ENCODE results near the gene RFPL2.
"Not testable (repeated sequence)": the region's sequence is repeated elsewhere in the genome, so short reads cannot be mapped to it uniquely, and the experiment has no call there.

The RFPL2 gene

GRCh38 chr22:32164075-32164860 is 40.6 kb downstream of the RFPL2 start:
- no peak for DNase-seq

- not testable (repeated sequence) for DNase-seq
Observed at GRCh38 chr22:32160411-32160810, 44.5 kb downstream of the RFPL2 start.

DNA sequence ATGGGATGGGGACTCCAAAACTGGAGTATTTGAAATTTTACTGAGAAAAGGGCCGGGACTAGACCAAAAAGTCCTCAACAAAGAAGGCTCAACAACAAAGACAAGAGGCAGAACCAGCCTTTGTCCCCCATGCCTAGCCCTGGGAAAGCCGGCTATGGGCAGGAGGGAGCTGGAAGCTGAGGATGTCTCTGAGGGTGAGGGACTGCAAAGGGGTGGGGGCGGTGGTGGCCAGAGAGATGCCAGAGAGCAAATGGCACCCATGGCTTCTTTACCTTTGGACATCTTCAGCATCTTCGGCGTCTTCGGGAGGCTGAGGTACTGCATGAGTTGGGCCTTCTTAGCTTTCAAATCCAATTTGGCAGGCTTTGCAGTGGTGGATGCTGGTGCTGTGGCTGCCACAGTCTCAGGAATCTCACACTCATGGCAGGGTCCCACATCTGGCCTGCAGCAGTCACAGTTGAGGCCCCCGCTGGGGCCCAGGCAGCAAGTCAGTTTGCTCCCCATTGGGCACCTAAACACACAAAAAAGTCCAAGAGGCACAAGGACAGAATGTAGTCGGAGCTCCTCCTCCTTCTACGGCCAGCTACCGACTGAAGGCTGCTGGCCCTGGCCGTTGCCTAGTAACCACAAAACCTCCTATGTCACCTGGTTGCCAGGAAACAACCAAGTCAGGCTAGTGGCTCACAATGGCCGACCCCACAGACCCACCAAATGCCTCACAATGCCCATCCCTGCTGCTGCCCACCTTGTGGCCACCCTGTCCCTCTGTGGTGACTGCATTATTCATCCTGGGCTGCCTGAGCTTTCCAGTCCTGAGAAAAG is 46.0 kb downstream of the RFPL2 start, which contains the start of gene C22orf42:
TSS of gene C22orf42 (minus strand) at position 592 of the 822 bp plus-strand sequence. CDS start at position 504, 88 bp downstream.
- DNase-seq, result no peak

- not testable (repeated sequence) for DNase-seq
Observed at GRCh38 chr22:32157632-32158031, 47.2 kb downstream of the RFPL2 start.

- not testable (repeated sequence) for DNase-seq
Observed at GRCh38 chr22:32154727-32155126, 50.1 kb downstream of the RFPL2 start.

GRCh38 chr22:32151641-32152040 is 53.2 kb downstream of the RFPL2 start:
- not testable (repeated sequence) for DNase-seq

DNA sequence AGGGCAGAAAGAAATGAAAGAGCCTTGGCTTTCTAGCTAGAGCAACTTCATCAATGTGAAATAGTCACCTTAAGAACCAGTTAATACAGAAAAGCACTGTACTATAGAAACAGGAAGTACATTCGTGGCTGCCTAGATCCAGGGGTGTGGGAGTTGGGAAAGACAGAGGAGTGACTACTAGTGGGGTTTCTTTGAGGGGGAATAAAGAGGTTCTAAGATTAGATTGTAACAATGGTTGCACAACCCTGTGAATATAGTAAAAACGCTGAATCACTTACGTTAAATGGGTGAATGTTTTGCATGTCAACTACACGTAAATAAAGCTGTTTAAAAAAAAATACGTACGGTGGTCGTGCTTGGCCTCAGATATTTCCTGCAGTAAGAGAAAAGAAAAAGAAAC is 54.2 kb downstream of the RFPL2 start:
- DNase-seq, result not testable (repeated sequence)

DNA sequence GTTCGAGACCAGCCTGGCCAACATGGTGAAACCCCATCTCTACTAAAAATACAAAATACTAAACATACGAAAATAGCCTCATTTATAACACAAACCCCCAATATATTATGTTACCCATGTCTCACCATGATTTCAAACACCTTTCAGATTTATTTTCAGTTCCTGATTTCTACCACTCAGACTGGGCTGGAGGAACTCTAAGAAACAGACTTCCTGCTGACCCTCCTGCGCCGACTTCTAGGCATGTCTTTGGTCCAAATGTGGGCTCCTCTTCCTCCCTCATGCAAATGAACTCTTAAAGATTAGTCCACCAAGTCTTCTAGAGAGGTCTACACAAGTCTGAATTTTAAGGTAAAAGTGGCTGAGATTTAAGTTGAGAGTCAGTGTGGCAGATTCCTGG is 56.5 kb downstream of the RFPL2 start:
- not testable (repeated sequence) for DNase-seq

GRCh38 chr22:32147128-32147527 is 57.7 kb downstream of the RFPL2 start:
- DNase-seq, result not testable (repeated sequence)

- no peak for DNase-seq
Observed at GRCh38 chr22:32144496-32145274, 60.2 kb downstream of the RFPL2 start.

DNA sequence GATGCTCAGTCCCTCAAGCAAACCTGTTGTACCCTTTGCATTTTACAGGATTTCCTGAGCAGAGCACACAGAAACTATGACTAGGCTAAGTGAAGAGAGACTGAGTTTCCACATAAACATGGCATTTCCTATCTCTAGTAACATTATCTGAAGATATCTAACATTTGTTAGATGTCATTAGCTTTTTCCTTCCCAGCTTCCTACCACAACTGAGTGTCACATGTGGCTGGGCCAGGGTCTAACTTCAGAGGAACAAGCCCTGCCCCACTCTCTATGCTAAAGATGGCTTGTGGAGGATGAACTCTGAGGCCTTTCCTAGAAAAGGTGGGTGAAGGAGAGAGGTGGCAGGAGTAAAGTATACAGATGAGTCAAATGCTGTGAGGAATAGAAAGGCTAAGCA is 62.3 kb downstream of the RFPL2 start:
- DNase-seq, result no peak

DNA sequence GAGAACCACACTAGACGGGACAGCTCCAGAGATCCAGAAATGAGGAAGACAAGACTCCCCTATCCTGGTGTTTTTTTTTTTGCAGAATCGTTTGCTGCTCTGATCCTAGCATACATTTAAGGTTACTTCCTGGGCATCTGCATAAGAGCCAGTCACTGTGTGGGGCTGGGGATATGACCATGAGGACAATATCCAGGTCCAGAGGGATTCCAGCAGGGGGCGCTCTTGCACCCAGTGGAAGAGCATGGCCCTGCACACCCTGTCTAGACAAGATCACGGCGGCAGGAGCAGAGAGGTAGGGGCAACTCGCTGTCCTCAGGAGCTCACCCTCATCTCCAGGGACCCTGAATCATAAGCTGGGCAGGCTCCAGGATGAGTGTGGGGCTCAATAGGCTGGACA is 64.2 kb downstream of the RFPL2 start:
- not testable (repeated sequence) for DNase-seq

All from activated gamma-delta T cell (primary cell).